CD4-positive, alpha-beta T cell treated with Interferon gamma for 1 hour (primary cell): ENCODE measurements around the gene GMDS.

Source experiments
- DNase-seq: peaks from one replicate; pipeline ENCODE4 v3.0.0-alpha.2; 2020

The GMDS gene

GRCh38 chr6:1618311-1619097 is 626.9 kb downstream of the GMDS start:
- DNase-seq = no peak

- DNase-seq = no peak
Measured at GRCh38 chr6:1617466-1618310, 627.7 kb downstream of the GMDS start.

GRCh38 chr6:1616701-1617463 is 628.5 kb downstream of the GMDS start:
- DNase-seq = no peak

GRCh38 chr6:1615853-1616420 is 629.5 kb downstream of the GMDS start:
- no peak for DNase-seq

- no peak for DNase-seq
Measured at GRCh38 chr6:1615151-1615852, 630.1 kb downstream of the GMDS start.

GRCh38 chr6:1614448-1615150 is 630.8 kb downstream of the GMDS start:
- peak; percentile 38 for DNase-seq

- no peak for DNase-seq
Measured at GRCh38 chr6:1613688-1614447, 631.5 kb downstream of the GMDS start.

- no peak for DNase-seq
Measured at GRCh38 chr6:1613346-1613687, 632.1 kb downstream of the GMDS start.

- DNase-seq = no peak
Measured at GRCh38 chr6:1612974-1613306, 632.5 kb downstream of the GMDS start.

GRCh38 chr6:1612299-1612973 is 633.0 kb downstream of the GMDS start:
- no peak for DNase-seq

GRCh38 chr6:1611572-1612298 is 633.7 kb downstream of the GMDS start:
- DNase-seq = no peak

GRCh38 chr6:1611322-1611571 is 634.2 kb downstream of the GMDS start:
- DNase-seq = no peak

- DNase-seq = peak; percentile 39
Measured at GRCh38 chr6:1610497-1611321, 634.7 kb downstream of the GMDS start.

GRCh38 chr6:1609648-1610496 is 635.5 kb downstream of the GMDS start, which contains the start of gene FOXC1:
Gene FOXC1 (plus strand): TSS chr6:1609915. CDS start chr6:1610446, 531 bp downstream.
- peak; percentile 38 for DNase-seq

- no peak for DNase-seq
Measured at GRCh38 chr6:1609041-1609647, 636.3 kb downstream of the GMDS start.

GRCh38 chr6:1608222-1609040 is 637.0 kb downstream of the GMDS start:
- no peak for DNase-seq
